BLaER1 (cell line): ENCODE data around the gene OAS1.
"Not testable (repeated sequence)": the region's sequence is repeated elsewhere in the genome, so short reads cannot be mapped to it uniquely, and the experiment has no call there.

ENCODE experiments used
- H3K27ac ChIP-seq: shearing (Covaris generic); formaldehyde crosslinking; 2 replicates; pipeline ENCODE4 v1.8.1; 2022
- H3K27me3 ChIP-seq: shearing (Covaris generic); formaldehyde crosslinking; 2 replicates; pipeline ENCODE4 v1.8.1; 2022
- H3K36me3 ChIP-seq: shearing (Covaris generic); formaldehyde crosslinking; 2 replicates; pipeline ENCODE4 v1.8.1; 2022
- H3K4me1 ChIP-seq: shearing (Covaris generic); formaldehyde crosslinking; 2 replicates; pipeline ENCODE4 v1.8.1; 2022
- H3K4me2 ChIP-seq: shearing (Covaris generic); formaldehyde crosslinking; 2 replicates; pipeline ENCODE4 v1.8.1; 2022
- H3K4me3 ChIP-seq: shearing (Covaris generic); formaldehyde crosslinking; 2 replicates; pipeline ENCODE4 v1.8.1; 2022
- H3K9ac ChIP-seq: shearing (Covaris generic); formaldehyde crosslinking; 2 replicates; pipeline ENCODE4 v1.8.1; 2022
- H3K9me3 ChIP-seq: shearing (Covaris generic); formaldehyde crosslinking; 2 replicates; pipeline ENCODE4 v1.8.1; 2022
- H4K20me1 ChIP-seq: shearing (Covaris generic); formaldehyde crosslinking; 2 replicates; pipeline ENCODE4 v1.8.1; 2022
- Cebpa-rat ChIP-seq: shearing (Covaris generic); IDR thresholded peaks from 2 replicates; pipeline ENCODE4 v1.8.1; 2022

Gene OAS1

GRCh38 chr12:112913038-112913688 lies 6.4 kb downstream of the OAS1 start:
- H3K36me3 ChIP-seq, result no peaks in the 10 kb centered on the region
- H3K4me3 ChIP-seq, result no peak overlapping the region
- no peaks in the 10 kb centered on the region for H4K20me1 ChIP-seq
- TF ChIP-seq Cebpa-rat, result no peak
- peaks cover 28% of the 10 kb centered on the region for H3K9me3 ChIP-seq
- H3K27ac ChIP-seq, result no peak overlapping the region
- H3K27me3 ChIP-seq, result no peaks in the 10 kb centered on the region
- H3K4me2 ChIP-seq, result no peak overlapping the region
- no peaks in the 10 kb centered on the region for H3K4me1 ChIP-seq
- H3K9ac ChIP-seq, result no peak overlapping the region

- not testable (repeated sequence) for H3K27me3 ChIP-seq, H3K4me2 ChIP-seq, H4K20me1 ChIP-seq, H3K36me3 ChIP-seq, H3K4me1 ChIP-seq, H3K9ac ChIP-seq, H3K27ac ChIP-seq, H3K4me3 ChIP-seq
- H3K9me3 ChIP-seq, result peaks cover 28% of the 10 kb centered on the region
Measured at GRCh38 chr12:112913888-112914287, 7.1 kb downstream of the OAS1 start.

GRCh38 chr12:112916270-112916669 lies 9.5 kb downstream of the OAS1 start:
- no peak for TF ChIP-seq Cebpa-rat
- Histone ChIP-seq H3K9me3 (peaks cover 28% of the 10 kb centered on the region), H4K20me1 (no peaks in the 10 kb centered on the region), H3K27me3 (no peaks in the 10 kb centered on the region), H3K4me3 (no peak overlapping the region), H3K4me2 (no peak overlapping the region), H3K4me1 (no peaks in the 10 kb centered on the region), H3K36me3 (no peaks in the 10 kb centered on the region), H3K27ac (no peak overlapping the region), H3K9ac (no peak overlapping the region)

- Histone ChIP-seq H3K36me3 (no peaks in the 10 kb centered on the region), H3K9ac (no peak overlapping the region), H3K4me1 (no peaks in the 10 kb centered on the region), H3K4me3 (no peak overlapping the region), H3K4me2 (no peak overlapping the region), H3K27me3 (no peaks in the 10 kb centered on the region), H4K20me1 (no peaks in the 10 kb centered on the region), H3K9me3 (peaks cover 1% of the 10 kb centered on the region; the same call in 1 of the 2 replicates), H3K27ac (no peak overlapping the region)
- TF ChIP-seq Cebpa-rat, result no peak
Measured at GRCh38 chr12:112919121-112919520, 12.4 kb downstream of the OAS1 start.

- Histone ChIP-seq H3K9ac (no peak overlapping the region), H4K20me1 (no peaks in the 10 kb centered on the region), H3K4me1 (peaks cover 10% of the 10 kb centered on the region; the same call in 1 of the 2 replicates), H3K27me3 (no peaks in the 10 kb centered on the region), H3K9me3 (peaks cover 20% of the 10 kb centered on the region), H3K36me3 (no peaks in the 10 kb centered on the region), H3K4me3 (no peak overlapping the region), H3K27ac (no peak overlapping the region), H3K4me2 (peak overlapping the region; percentile 28)
- no peak for TF ChIP-seq Cebpa-rat
Measured at GRCh38 chr12:112924986-112925385, 18.2 kb downstream of the OAS1 start.

GRCh38 chr12:112926416-112927033 lies 19.8 kb downstream of the OAS1 start:
- peaks cover 20% of the 10 kb centered on the region for H3K9me3 ChIP-seq
- H3K4me1 ChIP-seq, H3K27ac ChIP-seq, H3K4me2 ChIP-seq, H3K36me3 ChIP-seq, H3K9ac ChIP-seq, H3K4me3 ChIP-seq, H3K27me3 ChIP-seq, H4K20me1 ChIP-seq: not testable (repeated sequence)

- Histone ChIP-seq H3K4me3 (no peak overlapping the region), H3K27me3 (no peaks in the 10 kb centered on the region), H4K20me1 (no peaks in the 10 kb centered on the region), H3K36me3 (no peaks in the 10 kb centered on the region), H3K4me1 (peaks cover 10% of the 10 kb centered on the region; the same call in 1 of the 2 replicates), H3K27ac (no peak overlapping the region), H3K9ac (no peak overlapping the region), H3K4me2 (no peak overlapping the region), H3K9me3 (peaks cover 20% of the 10 kb centered on the region)
- no peak for TF ChIP-seq Cebpa-rat
Measured at GRCh38 chr12:112927475-112927874, 20.7 kb downstream of the OAS1 start.

- peaks cover 10% of the 10 kb centered on the region; the same call in 1 of the 2 replicates for H3K4me1 ChIP-seq
- H3K9ac ChIP-seq, result no peak overlapping the region
- H3K4me2 ChIP-seq, result no peak overlapping the region
- no peak overlapping the region for H3K27ac ChIP-seq
- H3K9me3 ChIP-seq, result peaks cover 20% of the 10 kb centered on the region
- TF ChIP-seq Cebpa-rat, result no peak
- H3K27me3 ChIP-seq, result no peaks in the 10 kb centered on the region
- no peaks in the 10 kb centered on the region for H4K20me1 ChIP-seq
- no peak overlapping the region for H3K4me3 ChIP-seq
- no peaks in the 10 kb centered on the region for H3K36me3 ChIP-seq
Measured at GRCh38 chr12:112927925-112928324, 21.2 kb downstream of the OAS1 start.

DNA sequence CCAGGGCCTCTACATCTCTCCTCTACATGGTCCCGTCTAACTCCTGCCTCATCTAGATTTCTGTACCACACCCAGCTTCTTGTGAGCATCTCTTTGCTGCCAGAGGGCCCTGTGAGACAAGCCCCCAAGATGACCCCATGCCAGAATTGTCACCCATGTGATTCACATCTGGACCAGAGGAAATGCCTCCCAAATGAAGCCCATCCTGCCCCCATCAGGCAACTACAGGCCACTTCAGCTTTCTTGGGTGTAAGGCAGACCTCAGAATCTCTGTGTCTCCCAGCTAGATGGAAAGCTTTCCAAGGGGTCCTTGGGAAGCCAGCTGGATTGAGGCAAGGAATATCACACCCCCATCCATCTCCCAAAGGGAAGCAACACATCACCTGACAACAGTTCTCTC lies 22.2 kb downstream of the OAS1 start:
- H3K4me1 ChIP-seq, result peaks cover 10% of the 10 kb centered on the region; the same call in 1 of the 2 replicates
- no peaks in the 10 kb centered on the region for H4K20me1 ChIP-seq
- H3K27ac ChIP-seq, result no peak overlapping the region
- no peak overlapping the region for H3K4me2 ChIP-seq
- no peak overlapping the region for H3K9ac ChIP-seq
- H3K9me3 ChIP-seq, result peaks cover 20% of the 10 kb centered on the region
- no peaks in the 10 kb centered on the region for H3K36me3 ChIP-seq
- no peaks in the 10 kb centered on the region for H3K27me3 ChIP-seq
- no peak for TF ChIP-seq Cebpa-rat
- no peak overlapping the region for H3K4me3 ChIP-seq

DNA sequence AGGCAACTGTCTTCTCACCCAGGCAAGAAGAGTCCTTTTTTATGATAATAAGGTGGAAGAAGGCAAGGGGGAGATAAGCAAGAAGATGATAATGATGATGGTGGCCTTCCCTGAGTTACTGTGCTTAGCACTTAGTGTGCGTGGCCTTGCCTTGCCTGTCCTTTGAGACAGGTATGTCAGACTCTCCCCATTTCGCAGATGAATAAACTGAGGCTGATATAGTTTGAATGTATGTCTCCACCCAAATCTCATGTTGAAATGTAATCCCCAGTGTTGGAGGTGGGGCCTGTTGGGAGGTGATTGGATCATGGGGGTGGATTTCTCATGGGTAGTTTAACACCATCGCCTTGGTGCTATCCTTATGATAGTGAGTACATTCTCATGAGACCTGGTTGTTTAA lies 23.0 kb downstream of the OAS1 start:
- Histone ChIP-seq H3K27me3 (no peaks in the 10 kb centered on the region), H4K20me1 (no peaks in the 10 kb centered on the region), H3K4me3 (no peak overlapping the region), H3K4me2 (no peak overlapping the region), H3K36me3 (no peaks in the 10 kb centered on the region), H3K4me1 (peaks cover 9% of the 10 kb centered on the region; the same call in 1 of the 2 replicates), H3K27ac (no peak overlapping the region), H3K9ac (no peak overlapping the region), H3K9me3 (peaks cover 20% of the 10 kb centered on the region)
- TF ChIP-seq Cebpa-rat, result no peak
